Bronchial epithelial cell (primary cell): Measurements from ENCODE around the gene SECTM1. TPM values are rescaled to one million over a fixed set of nuclear protein-coding genes. Genes with fewer than 3 reads are reported as not detected.

Source experiments
- DNase-seq: peaks from one replicate; pipeline ENCODE4 v3.0.0-alpha.2; 2010; ENCODE audit warnings: low read depth
- FAIRE-seq: peaks from 2 replicates; lab custom pipeline; 2011; peaks lifted over from hg19 to GRCh38; lab: Jason Lieb, UNC
- H3K27me3 ChIP-seq: 2 replicates; pipeline ENCODE4 v1.5.1; 2011; ENCODE audit warnings: low read length; ENCODE audit not compliant: control insufficient read depth, insufficient read depth
- H3K36me3 ChIP-seq: 2 replicates; pipeline ENCODE4 v1.5.1; 2011; ENCODE audit warnings: low read length; ENCODE audit not compliant: control insufficient read depth, insufficient read depth
- H3K4me3 ChIP-seq: 2 replicates; pipeline ENCODE4 v1.5.1; 2011; ENCODE audit warnings: mild to moderate bottlenecking, low read depth, low read length, control low read depth
- total RNA-seq: library from RNA; depleted of rRNA; stranded (reverse); fragments of >200 nt; gene quantifications from 2 replicates; pipeline ENCODE4 v1.2.1, GENCODE V29; 2014
- TF ChIP-seq, protein P1 (sequence below): IDR thresholded peaks from 2 replicates; pipeline ENCODE4 v1.5.1; 2011; ENCODE audit warnings: mild to moderate bottlenecking, moderate library complexity, low read length, control low read depth, inconsistent platforms; ENCODE audit not compliant: insufficient read depth, severe bottlenecking

SECTM1 gene
- total RNA-seq, 1 donor from 2014 or later: 3.7 TPM

DNA sequence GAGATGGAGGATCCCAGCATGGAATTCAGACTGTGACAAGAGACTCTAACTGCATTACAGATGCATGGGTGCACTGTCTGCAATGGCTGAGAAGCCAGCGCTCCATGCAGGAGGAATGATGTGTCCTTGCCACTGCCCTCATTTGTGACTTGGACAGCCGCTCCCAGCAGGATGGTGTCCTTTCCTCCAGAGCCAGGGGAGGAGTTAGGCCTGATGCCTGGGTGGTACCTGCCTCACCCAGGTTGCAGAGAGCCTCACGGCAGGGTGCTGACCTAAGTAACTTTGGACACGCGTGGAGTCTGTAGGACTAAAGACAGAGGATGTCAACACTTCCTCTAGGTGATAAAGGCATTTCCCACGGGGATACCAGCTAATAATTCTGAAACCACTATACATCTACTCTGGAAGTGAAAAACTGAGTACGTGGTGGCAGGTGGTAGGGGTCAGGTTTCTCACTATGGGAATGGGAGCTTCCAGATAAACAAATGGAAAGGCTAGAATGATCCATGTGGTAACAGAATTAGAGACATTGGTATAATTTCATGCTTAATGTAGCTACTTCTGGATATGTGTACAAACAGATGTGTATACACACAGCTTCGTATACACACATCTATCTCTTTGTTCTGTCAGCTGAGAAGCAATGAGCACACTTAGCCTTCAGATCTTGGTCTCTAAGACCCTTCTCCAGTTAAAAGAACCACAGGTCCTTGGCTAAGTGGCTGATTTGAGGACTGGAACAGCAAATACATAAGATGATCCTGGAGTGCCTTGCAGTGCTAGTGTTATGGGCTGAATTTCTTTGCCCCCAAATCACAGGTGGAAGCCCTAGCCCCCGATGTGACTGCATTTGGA is 46.3 kb downstream of the SECTM1 start:
- no peak for DNase-seq
- Histone ChIP-seq H3K4me3 (no peak overlapping the region), H3K27me3 (no peaks in the 10 kb centered on the region), H3K36me3 (no peaks in the 10 kb centered on the region)
- TF ChIP-seq, protein P1, sequence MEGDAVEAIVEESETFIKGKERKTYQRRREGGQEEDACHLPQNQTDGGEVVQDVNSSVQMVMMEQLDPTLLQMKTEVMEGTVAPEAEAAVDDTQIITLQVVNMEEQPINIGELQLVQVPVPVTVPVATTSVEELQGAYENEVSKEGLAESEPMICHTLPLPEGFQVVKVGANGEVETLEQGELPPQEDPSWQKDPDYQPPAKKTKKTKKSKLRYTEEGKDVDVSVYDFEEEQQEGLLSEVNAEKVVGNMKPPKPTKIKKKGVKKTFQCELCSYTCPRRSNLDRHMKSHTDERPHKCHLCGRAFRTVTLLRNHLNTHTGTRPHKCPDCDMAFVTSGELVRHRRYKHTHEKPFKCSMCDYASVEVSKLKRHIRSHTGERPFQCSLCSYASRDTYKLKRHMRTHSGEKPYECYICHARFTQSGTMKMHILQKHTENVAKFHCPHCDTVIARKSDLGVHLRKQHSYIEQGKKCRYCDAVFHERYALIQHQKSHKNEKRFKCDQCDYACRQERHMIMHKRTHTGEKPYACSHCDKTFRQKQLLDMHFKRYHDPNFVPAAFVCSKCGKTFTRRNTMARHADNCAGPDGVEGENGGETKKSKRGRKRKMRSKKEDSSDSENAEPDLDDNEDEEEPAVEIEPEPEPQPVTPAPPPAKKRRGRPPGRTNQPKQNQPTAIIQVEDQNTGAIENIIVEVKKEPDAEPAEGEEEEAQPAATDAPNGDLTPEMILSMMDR: no peak
- FAIRE-seq: no peak

DNA sequence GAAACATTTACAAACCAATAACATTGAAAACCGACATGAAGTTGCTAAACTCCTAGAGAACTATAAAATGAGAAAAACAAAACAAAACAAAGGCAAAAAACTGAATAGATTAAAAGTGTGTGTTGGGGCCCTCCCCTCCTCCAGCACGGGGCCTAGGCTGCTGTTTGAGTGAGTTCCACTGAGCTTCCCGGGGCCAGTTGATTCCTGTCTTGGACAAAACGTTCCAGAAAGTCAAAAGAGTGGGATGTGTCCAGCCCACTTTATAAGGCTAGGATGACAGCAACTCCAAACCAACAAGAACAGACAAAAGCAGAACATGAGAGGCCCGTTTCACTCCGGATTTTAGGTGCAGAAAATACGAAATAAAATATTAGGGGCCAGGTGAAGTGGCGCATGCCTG is 48.4 kb downstream of the SECTM1 start:
- TF ChIP-seq, protein P1: no peak
- no peak for FAIRE-seq
- H3K36me3 ChIP-seq: no peaks in the 10 kb centered on the region
- peak; percentile 70 for DNase-seq
- H3K27me3 ChIP-seq: no peaks in the 10 kb centered on the region
- H3K4me3 ChIP-seq: no peak overlapping the region

DNA sequence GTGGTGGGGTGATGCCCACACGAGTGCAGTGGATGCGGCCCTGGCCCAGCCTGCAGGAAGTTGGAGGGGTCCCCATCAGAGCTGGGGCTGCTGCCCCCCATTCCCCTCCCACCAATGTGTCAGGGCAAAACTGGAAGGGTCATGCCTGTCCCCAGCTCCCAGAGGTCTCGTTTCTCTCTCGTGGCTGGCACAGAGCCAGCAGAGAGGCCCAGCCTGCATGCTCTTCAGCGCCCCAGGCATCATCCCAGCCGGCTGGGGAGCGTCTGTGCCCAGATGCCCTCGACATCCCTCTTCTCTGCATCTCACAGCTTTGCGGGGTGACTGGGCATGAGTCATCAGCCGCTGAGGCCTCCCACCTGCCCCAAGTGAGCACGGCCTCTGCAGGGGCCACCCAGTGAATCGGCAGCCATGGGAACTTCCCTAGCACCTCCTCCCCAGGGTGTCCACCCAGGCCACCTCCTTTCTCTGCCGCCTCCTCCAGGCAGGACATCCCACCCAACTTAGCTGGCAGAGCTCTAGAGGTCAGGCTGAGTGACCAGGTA is 50.3 kb downstream of the SECTM1 start:
- peak; percentile 82 for DNase-seq
- TF ChIP-seq, protein P1: no peak

DNA sequence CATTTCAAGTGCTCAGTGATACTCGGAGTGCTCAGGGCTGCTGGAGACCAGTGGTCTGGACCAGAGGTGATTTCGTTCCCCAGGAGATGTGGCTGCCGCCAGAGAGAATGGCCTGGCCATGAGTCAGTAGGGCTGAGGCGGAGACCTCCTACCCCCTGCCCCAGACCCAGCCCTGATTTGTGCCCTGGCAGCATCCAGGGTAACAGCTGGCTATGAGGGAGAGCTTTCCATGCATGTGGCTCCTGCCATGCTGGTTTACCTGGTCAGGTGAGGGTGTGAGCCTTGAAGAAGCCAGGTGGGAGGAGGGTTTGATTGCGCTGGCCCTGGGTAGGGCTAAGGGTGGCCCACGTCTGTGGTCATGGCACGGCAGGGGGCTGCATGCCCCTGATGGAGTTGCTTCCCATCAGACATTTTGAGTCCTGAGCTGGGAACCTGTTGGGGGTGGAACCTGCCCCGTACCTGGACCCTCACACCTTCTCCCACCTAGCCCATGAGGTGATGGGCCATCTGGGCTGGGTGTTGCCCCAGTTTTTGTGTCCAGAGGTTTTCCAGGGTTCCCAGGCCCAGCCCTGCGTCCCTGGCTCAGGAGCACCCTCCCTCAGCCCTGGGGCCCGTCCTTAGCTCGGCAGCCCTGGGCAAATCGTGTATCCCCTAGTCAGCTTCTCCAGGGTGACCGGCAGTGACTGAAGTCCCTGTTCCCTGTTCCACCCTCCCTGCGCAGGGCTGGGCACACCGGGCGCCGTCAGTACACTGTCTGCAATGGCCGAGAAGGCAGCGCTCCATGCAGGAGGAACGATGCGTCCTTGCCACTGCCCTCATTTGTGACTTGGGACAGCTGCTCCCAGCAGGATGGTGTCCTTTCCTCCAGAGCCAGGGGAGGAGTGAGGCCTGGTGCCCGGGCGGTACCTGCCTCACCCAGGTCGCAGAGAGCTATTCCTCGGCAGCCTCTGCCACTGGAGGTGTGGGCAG is 51.0 kb downstream of the SECTM1 start:
- H3K36me3 ChIP-seq: no peaks in the 10 kb centered on the region
- H3K27me3 ChIP-seq: no peaks in the 10 kb centered on the region
- TF ChIP-seq, protein P1: no peak
- no peak overlapping the region for H3K4me3 ChIP-seq
- DNase-seq (no peak), FAIRE-seq (no peak)

More for the DNA sequence above, 50.3 kb downstream of the SECTM1 start:
- Histone ChIP-seq H3K27me3 (no peaks in the 10 kb centered on the region), H3K4me3 (no peak overlapping the region), H3K36me3 (no peaks in the 10 kb centered on the region)
- no peak for FAIRE-seq

DNA sequence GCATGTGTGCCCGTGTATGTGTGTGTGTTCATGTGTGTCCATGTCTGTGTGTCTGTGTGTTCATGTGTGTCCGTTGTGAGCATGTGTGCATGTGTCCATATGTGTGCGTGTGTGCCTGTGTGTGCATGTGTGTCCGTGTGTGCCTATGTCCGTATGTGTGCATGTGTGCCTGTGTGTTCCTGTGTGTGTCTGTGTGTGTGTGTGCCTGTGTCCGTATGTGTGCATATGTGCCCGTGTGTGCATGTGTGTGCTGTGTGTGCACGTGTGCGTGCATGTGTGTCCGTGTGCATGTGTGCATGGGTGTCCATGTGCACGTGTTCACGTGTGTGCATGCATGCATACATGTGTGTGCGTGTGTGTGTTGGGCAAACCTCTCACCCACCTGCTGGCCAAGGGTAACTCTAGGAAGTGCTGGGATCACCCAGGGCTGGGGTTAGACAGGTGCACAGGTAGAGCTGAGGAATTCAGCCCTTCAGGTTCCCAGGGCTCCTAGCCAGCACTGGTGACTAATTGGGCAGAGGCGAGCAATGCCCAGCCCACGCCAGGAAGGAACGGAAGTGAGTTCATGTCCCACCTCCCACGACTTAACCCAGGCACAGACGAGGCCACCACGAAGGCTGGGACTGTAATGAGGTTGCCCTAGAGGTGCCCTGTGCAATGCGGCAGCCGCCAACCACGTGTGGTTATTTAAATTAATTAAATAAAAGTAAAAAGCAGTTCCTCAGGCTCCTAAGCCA is 51.9 kb downstream of the SECTM1 start:
- H3K36me3 ChIP-seq: no peaks in the 10 kb centered on the region
- TF ChIP-seq, protein P1: no peak
- FAIRE-seq: peak; percentile 96
- no peaks in the 10 kb centered on the region for H3K27me3 ChIP-seq
- DNase-seq: peak; percentile 92
- no peak overlapping the region for H3K4me3 ChIP-seq
